HepG2 (cell line): ENCODE measurements around the gene PANK4. TPM values are rescaled to one million over a fixed set of nuclear protein-coding genes. Genes with fewer than 3 reads are reported as not detected.
A peak's percentile ranks its signal among the peaks of the same experiment; 100 is the strongest.

Source experiments
- ARNT2 ChIP-seq: sonication (generic); formaldehyde crosslinking; IDR thresholded peaks from 2 replicates; pipeline ENCODE4 v1.8.0; 2022; ENCODE audit warnings: mild to moderate bottlenecking, low read depth, missing genetic modification reagents, moderate library complexity
- HNRNPL ChIP-seq: fragments of 200-400 bp; formaldehyde crosslinking; IDR thresholded peaks from 2 replicates; pipeline ENCODE4 v1.6.1; 2017; ENCODE audit warnings: mild to moderate bottlenecking, low read depth, low read length
- PBX3 ChIP-seq: sonication (generic); formaldehyde crosslinking; IDR thresholded peaks from 2 replicates; pipeline ENCODE4 v1.8.1; 2023; ENCODE audit warnings: missing genetic modification reagents, inconsistent platforms, borderline replicate concordance
- PCBP1 ChIP-seq: fragments of 200-400 bp; formaldehyde crosslinking; IDR thresholded peaks from 2 replicates; pipeline ENCODE4 v1.6.1; 2017; ENCODE audit warnings: mild to moderate bottlenecking, low read depth, low read length, borderline replicate concordance
- SPEN ChIP-seq: sonication (generic); formaldehyde crosslinking; IDR thresholded peaks from 2 replicates; pipeline ENCODE4 v1.5.1; 2020; ENCODE audit warnings: low read depth, mild to moderate bottlenecking, missing genetic modification reagents
- TIGD3 ChIP-seq: sonication (generic); formaldehyde crosslinking; IDR thresholded peaks from 2 replicates; pipeline ENCODE4 v1.5.1; 2020; ENCODE audit warnings: mild to moderate bottlenecking, missing genetic modification reagents, borderline replicate concordance
- ZBTB10 ChIP-seq: sonication (generic); formaldehyde crosslinking; IDR thresholded peaks from 2 replicates; pipeline ENCODE4 v1.4.0; 2020; ENCODE audit warnings: missing genetic modification reagents, borderline replicate concordance
- ZFP90 ChIP-seq: sonication (generic); formaldehyde crosslinking; IDR thresholded peaks from 2 replicates; pipeline ENCODE4 v1.8.0; 2022; ENCODE audit warnings: missing genetic modification reagents, mild to moderate bottlenecking, inconsistent platforms, borderline replicate concordance
- ZNF142 ChIP-seq: sonication (generic); formaldehyde crosslinking; IDR thresholded peaks from 2 replicates; pipeline ENCODE4 v1.4.0; 2020; ENCODE audit warnings: missing genetic modification reagents
- ZNF143 ChIP-seq: sonication (generic); formaldehyde crosslinking; IDR thresholded peaks from 2 replicates; pipeline ENCODE4 v1.4.0; 2020; ENCODE audit warnings: missing genetic modification reagents
- ZNF317 ChIP-seq: sonication (generic); formaldehyde crosslinking; IDR thresholded peaks from 2 replicates; pipeline ENCODE4 v1.5.0; 2020; ENCODE audit warnings: mild to moderate bottlenecking, missing genetic modification reagents
- ZNF501 ChIP-seq: sonication (generic); formaldehyde crosslinking; IDR thresholded peaks from 2 replicates; pipeline ENCODE4 v1.5.1; 2020; ENCODE audit warnings: mild to moderate bottlenecking, moderate library complexity, missing genetic modification reagents
- ZNF570 ChIP-seq: sonication (generic); formaldehyde crosslinking; IDR thresholded peaks from 2 replicates; pipeline ENCODE4 v1.4.0; 2020; ENCODE audit warnings: mild to moderate bottlenecking, missing genetic modification reagents, borderline replicate concordance
- ZNF629 ChIP-seq: sonication (generic); formaldehyde crosslinking; conservative IDR thresholded peaks from 2 replicates; pipeline ENCODE4 v1.5.0; 2020; ENCODE audit warnings: missing genetic modification reagents
- ZNF777 ChIP-seq: sonication (generic); formaldehyde crosslinking; IDR thresholded peaks from 2 replicates; pipeline ENCODE4 v1.4.0; 2020; ENCODE audit warnings: missing genetic modification reagents
- polyA plus RNA-seq, 8 experiments: library from polyadenylated mRNA; depleted of rRNA in 3 of 8; stranded (reverse) in 7 of 8; unstranded in 1 of 8; fragments of >200 nt; fragmentation: Illumina TruSeq in 4 of 8; extraction: Trizol in 4 of 8; gene quantifications; 2 replicates each; pipeline versions ENCODE4 v1.2.1 to v1.2.3, GENCODE V29; 2011 to 2016; ENCODE audit warnings: low read depth in 4 of 8, missing spikeins in 1 of 8, mixed read lengths in 1 of 8; ENCODE audit not compliant: insufficient read depth in 1 of 8
- total RNA-seq, 5 experiments: library from RNA; depleted of rRNA; stranded (reverse); fragments of >200 nt; fragmentation: Illumina TruSeq; extraction: Trizol; gene quantifications; 2 replicates each; pipeline ENCODE4 v1.2.3, GENCODE V29; 2016; ENCODE audit warnings: low read depth in 1 of 5

PANK4 gene
- total and polyA plus RNA-seq, 2 of the 13 experiments (the other 11 are each of a cell fraction or from before 2014, with no cell fraction given) = 17.4 to 19.3 TPM

- TF ChIP-seq PBX3 (no peak), ZBTB10 (CRISPR knock-in tag) (no peak), ZNF777 (CRISPR knock-in tag) (peak; percentile 79), PCBP1 (no peak), ZNF629 (CRISPR knock-in tag) (no peak), ZNF317 (CRISPR knock-in tag) (no peak), HNRNPL (0 out of 2 replicates have a peak, but pooled peaks have one; percentile 24), TIGD3 (CRISPR knock-in tag) (no peak), ARNT2 (no peak), ZNF570 (CRISPR knock-in tag) (no peak), ZNF143 (CRISPR knock-in tag) (peak; percentile 23; the same call in 1 of the 2 replicates), SPEN (CRISPR knock-in tag) (no peak), ZFP90 (no peak), ZNF501 (peak; percentile 52; the same call in 1 of the 2 replicates), ZNF142 (no peak)
Measured at GRCh38 chr1:2528966-2529783, 2.8 kb upstream of the PANK4 start (continued).
